Mucosa of gallbladder (tissue), 1 donor: Measurements from ENCODE around the gene SLC44A1. TPM values are rescaled to one million over a fixed set of nuclear protein-coding genes. Genes with fewer than 3 reads are reported as not detected.
"Not testable (repeated sequence)": the region's sequence is repeated elsewhere in the genome, so short reads cannot be mapped to it uniquely, and the experiment has no call there.

Experiments used
- DNase-seq: peaks from one replicate; pipeline ENCODE4 v3.0.0-alpha.2; 2020; ENCODE audit warnings: low spot score
- total RNA-seq: library from RNA; stranded (reverse); gene quantifications from one replicate; pipeline ENCODE4 v1.2.1, GENCODE V29; 2021
- donor health status: DM: no; HTN: no; CAD: no.

The SLC44A1 gene
- total RNA-seq, 1 donor from 2014 or later = 69.1 TPM

GRCh38 chr9:105242062-105242461, 2.4 kb upstream of the SLC44A1 start:
- no peak for DNase-seq

- no peak for DNase-seq
These were observed 1.9 kb upstream of the SLC44A1 start for GRCh38 chr9:105242557-105242956.

- DNase-seq = no peak
These were observed 1.3 kb upstream of the SLC44A1 start for GRCh38 chr9:105243015-105243686.

GRCh38 chr9:105244734-105245028, 230 bp downstream of the SLC44A1 start:
- no peak for DNase-seq

GRCh38 chr9:105245029-105245890, 809 bp downstream of the SLC44A1 start:
- DNase-seq = peak; percentile 63

GRCh38 chr9:105245891-105246161, 1.4 kb downstream of the SLC44A1 start:
- no peak for DNase-seq

GRCh38 chr9:105246656-105247173, 2.3 kb downstream of the SLC44A1 start:
- DNase-seq = no peak

- no peak for DNase-seq
These were observed 4.2 kb downstream of the SLC44A1 start for GRCh38 chr9:105248691-105249090.

- no peak for DNase-seq
These were observed 6.7 kb downstream of the SLC44A1 start for GRCh38 chr9:105251133-105251532.

GRCh38 chr9:105251733-105252404, 7.4 kb downstream of the SLC44A1 start:
- no peak for DNase-seq

GRCh38 chr9:105252405-105252756, 7.9 kb downstream of the SLC44A1 start:
- DNase-seq = no peak

GRCh38 chr9:105254226-105254625, 9.8 kb downstream of the SLC44A1 start:
- DNase-seq = peak; percentile 59

GRCh38 chr9:105255421-105255820, 11.0 kb downstream of the SLC44A1 start:
- no peak for DNase-seq

GRCh38 chr9:105256569-105256968, 12.1 kb downstream of the SLC44A1 start:
- DNase-seq = not testable (repeated sequence)

GRCh38 chr9:105257809-105258208, 13.4 kb downstream of the SLC44A1 start:
- no peak for DNase-seq

- DNase-seq = no peak
These were observed 13.8 kb downstream of the SLC44A1 start for GRCh38 chr9:105258225-105258737.

- DNase-seq = no peak
These were observed 14.8 kb downstream of the SLC44A1 start for GRCh38 chr9:105259274-105259673.

- no peak for DNase-seq
These were observed 15.5 kb downstream of the SLC44A1 start for GRCh38 chr9:105259731-105260612.

- DNase-seq = no peak
These were observed 18.0 kb downstream of the SLC44A1 start for GRCh38 chr9:105262497-105262896.

GRCh38 chr9:105264380-105264779, 19.9 kb downstream of the SLC44A1 start:
- DNase-seq = no peak

GRCh38 chr9:105268254-105268653, 23.8 kb downstream of the SLC44A1 start:
- DNase-seq = not testable (repeated sequence)

GRCh38 chr9:105269593-105269992, 25.1 kb downstream of the SLC44A1 start:
- no peak for DNase-seq
